Central memory CD8-positive, alpha-beta T cell (primary cell): Measurements from ENCODE around the gene PPP4R1.
A peak's percentile ranks its signal among the peaks of the same experiment; 100 is the strongest.

ENCODE experiments used
- ATAC-seq: fragments of 150-1000 bp; cut with Tn5 transposase; replicated peaks from 2 replicates; pipeline ENCODE4 v1.10.0; 2022; ENCODE audit warnings: mild to moderate bottlenecking, moderate FRiP score, moderate number of reproducible peaks; ENCODE audit not compliant: poor library complexity, severe bottlenecking; ENCODE audit errors: extremely low read depth
- DNase-seq, 2 donors: peaks; one replicate each; pipeline ENCODE4 v3.0.0; 2021; ENCODE audit warnings: low spot score in 2 of 2
- H3K27ac Mint-ChIP-seq: one replicate; pipeline ENCODE4 v1.8.0; 2022; ENCODE audit warnings: low read depth, mild to moderate bottlenecking, moderate library complexity, mixed read lengths
- H3K27me3 Mint-ChIP-seq: one replicate; pipeline ENCODE4 v1.8.0; 2022; ENCODE audit warnings: mixed read lengths
- H3K36me3 Mint-ChIP-seq: one replicate; pipeline ENCODE4 v1.8.0; 2022; ENCODE audit warnings: mild to moderate bottlenecking, moderate library complexity, mixed read lengths; ENCODE audit not compliant: insufficient read depth
- H3K4me1 Mint-ChIP-seq: one replicate; pipeline ENCODE4 v1.8.0; 2022; ENCODE audit warnings: mixed read lengths
- H3K4me3 Mint-ChIP-seq: one replicate; pipeline ENCODE4 v1.8.0; 2022; ENCODE audit warnings: mild to moderate bottlenecking, moderate library complexity, mixed read lengths
- H3K9me3 Mint-ChIP-seq: one replicate; pipeline ENCODE4 v1.8.0; 2022; ENCODE audit warnings: mixed read lengths

Gene PPP4R1

DNA sequence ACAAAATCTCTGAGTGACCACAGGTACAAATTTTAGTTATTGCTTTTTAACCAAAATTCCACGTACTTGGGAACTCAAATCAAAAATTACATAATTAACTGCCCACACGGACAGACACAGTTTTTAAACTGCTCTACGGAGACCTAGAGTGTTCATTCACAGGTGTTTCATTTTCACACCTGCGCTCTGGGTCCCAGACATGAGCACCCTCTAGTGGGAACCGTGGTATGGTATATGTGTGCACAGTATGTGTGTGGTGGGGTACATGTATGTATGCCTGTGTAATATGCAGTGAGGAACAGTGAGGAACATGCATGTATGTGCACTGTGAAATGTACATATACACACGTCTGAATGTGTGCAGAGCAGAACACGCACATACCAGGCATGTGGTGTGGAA lies 65.0 kb downstream of the PPP4R1 start:
- Mint-ChIP-seq H3K36me3 (peaks cover 47% of the 10 kb centered on the region), H3K9me3 (no peaks in the 10 kb centered on the region), H3K27ac (no peak overlapping the region), H3K4me3 (no peak overlapping the region), H3K27me3 (no peaks in the 10 kb centered on the region), H3K4me1 (no peaks in the 10 kb centered on the region)
- ATAC-seq (no peak), DNase-seq (no peak)

DNA sequence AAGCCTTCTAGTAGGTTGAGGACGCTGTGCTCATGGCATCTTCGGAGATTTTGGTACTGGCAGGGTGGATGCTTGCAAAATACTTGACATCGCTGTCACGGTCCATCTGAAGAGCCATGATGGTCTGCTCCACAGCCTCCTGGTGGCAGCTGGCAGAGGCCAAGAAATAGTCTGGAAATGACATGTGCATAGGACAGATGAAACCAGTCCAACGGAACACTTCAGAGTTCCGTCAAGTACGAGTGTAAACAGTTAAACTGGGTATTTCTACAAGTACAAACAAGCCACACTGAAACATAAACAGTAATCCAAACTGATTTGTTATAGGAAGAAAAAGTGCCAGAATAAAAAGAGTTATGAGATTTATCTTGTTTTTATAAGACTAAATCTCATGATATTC lies 66.6 kb downstream of the PPP4R1 start:
- no peak for ATAC-seq

DNA sequence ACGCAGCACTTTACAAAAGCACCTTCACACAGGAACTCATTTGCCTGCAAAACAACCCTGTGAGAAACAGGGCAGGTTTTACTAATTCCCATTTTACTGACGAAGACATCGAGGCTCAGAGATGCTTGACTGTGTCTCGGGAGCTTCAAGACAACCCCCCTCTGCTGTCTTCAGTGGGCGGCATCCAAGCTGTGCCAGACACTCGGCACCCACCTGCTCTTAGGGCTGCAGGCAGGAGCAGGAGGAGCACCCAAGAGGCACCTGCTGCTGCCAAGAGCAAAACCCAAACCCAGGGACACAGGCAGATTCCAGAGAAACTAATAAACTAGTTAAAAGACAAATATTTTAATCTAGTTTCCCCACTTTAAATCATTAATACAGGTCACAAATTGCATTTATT lies 67.9 kb downstream of the PPP4R1 start:
- DNase-seq (no peak), ATAC-seq (no peak)
- peaks cover 33% of the 10 kb centered on the region for H3K36me3 Mint-ChIP-seq
- H3K27me3 Mint-ChIP-seq: no peaks in the 10 kb centered on the region
- no peak overlapping the region for H3K27ac Mint-ChIP-seq
- H3K9me3 Mint-ChIP-seq: no peaks in the 10 kb centered on the region
- no peak overlapping the region for H3K4me3 Mint-ChIP-seq
- H3K4me1 Mint-ChIP-seq: no peaks in the 10 kb centered on the region

More for the DNA sequence above, 66.6 kb downstream of the PPP4R1 start:
- no peak overlapping the region for H3K4me3 Mint-ChIP-seq
- H3K36me3 Mint-ChIP-seq: peaks cover 34% of the 10 kb centered on the region
- no peaks in the 10 kb centered on the region for H3K27me3 Mint-ChIP-seq
- DNase-seq: no peak
- H3K4me1 Mint-ChIP-seq: no peaks in the 10 kb centered on the region
- no peak overlapping the region for H3K27ac Mint-ChIP-seq
- H3K9me3 Mint-ChIP-seq: no peaks in the 10 kb centered on the region

DNA sequence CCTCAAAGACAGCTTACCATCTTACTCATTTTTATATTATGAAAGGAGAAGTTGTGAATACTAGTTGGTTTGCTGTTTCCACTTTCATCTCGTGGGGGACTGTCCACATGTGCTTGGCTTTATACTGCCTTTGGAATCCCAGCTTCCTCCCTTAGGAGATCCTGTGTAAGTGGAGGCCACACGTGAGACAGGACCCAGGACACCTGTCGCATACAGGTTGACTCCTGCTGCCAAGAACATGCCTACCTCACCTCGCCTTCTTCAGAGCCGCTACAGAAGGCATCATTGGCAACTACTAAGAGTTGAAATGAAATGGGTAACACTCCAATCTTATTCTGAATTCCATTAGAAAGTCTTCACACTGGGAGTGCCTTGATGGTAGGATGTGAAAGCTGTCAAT lies 69.3 kb downstream of the PPP4R1 start:
- no peak overlapping the region for H3K27ac Mint-ChIP-seq
- ATAC-seq (no peak), DNase-seq (no peak)
- H3K9me3 Mint-ChIP-seq: no peaks in the 10 kb centered on the region
- H3K4me3 Mint-ChIP-seq: no peak overlapping the region
- no peaks in the 10 kb centered on the region for H3K4me1 Mint-ChIP-seq
- no peaks in the 10 kb centered on the region for H3K27me3 Mint-ChIP-seq
- H3K36me3 Mint-ChIP-seq: peaks cover 30% of the 10 kb centered on the region

DNA sequence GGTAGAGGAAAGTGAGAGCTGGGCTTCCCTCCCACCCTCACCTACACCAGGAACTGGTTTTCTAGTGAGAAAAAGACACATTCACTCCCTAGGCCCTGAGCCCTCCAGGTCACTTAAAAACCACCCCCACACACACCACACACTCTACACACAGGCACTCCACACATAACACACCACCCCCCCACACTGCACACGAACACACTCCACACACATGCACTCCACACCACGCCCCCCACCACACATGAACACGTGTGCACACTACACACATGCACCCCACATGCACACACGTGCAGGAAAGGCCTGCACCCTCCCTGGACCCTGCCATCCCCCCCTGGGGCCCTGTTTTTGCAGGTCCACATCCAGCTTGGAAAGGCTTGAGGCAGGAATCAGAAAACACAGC lies 71.4 kb downstream of the PPP4R1 start:
- no peaks in the 10 kb centered on the region for H3K9me3 Mint-ChIP-seq
- no peak overlapping the region for H3K4me3 Mint-ChIP-seq
- H3K27ac Mint-ChIP-seq: no peak overlapping the region
- no peaks in the 10 kb centered on the region for H3K4me1 Mint-ChIP-seq
- no peaks in the 10 kb centered on the region for H3K27me3 Mint-ChIP-seq
- ATAC-seq (no peak), DNase-seq (no peak)
- peaks cover 13% of the 10 kb centered on the region for H3K36me3 Mint-ChIP-seq

DNA sequence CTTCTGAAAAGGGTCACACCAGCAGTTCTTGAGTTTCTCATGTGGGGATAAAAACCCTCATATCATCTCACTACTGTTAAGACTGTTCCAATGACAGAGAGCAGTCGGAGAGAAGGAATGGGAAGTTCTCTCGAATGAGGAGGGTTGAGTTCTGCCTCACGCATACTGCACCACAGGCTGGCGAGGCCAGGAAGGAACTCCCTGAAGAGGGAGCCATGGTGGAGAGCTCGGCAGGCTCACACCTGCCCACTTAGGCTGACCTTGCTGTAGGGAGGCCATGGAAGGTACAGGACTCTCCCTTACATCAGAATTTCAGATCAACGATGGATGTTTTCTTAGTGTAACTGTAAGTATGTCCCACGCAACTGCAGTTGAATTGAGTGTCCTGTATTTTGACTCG lies 74.4 kb downstream of the PPP4R1 start:
- Mint-ChIP-seq H3K4me3 (no peak overlapping the region), H3K9me3 (no peaks in the 10 kb centered on the region), H3K36me3 (peaks cover 14% of the 10 kb centered on the region), H3K27ac (no peak overlapping the region), H3K27me3 (no peaks in the 10 kb centered on the region), H3K4me1 (no peaks in the 10 kb centered on the region)
- ATAC-seq: no peak
- DNase-seq: no peak

DNA sequence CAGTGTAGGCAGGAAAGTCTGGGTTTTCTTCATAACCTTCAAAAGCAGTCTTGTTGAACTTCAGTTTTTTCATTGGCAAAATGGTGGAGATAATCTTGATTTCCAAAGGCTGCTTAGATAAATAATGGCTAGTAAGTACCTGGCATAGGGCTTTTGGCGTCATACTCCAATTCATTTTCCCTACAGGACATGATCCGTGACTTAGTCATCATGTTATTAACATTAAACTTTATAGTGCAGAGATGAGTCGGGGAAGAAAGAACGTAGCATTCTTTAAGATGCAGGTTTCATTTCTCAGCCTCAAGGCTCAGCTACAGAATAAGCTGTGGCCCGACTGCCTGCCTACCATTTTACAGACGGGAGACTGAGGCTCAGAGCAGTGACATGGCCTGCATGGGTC lies 75.1 kb downstream of the PPP4R1 start:
- Mint-ChIP-seq H3K27me3 (no peaks in the 10 kb centered on the region), H3K36me3 (peaks cover 14% of the 10 kb centered on the region), H3K4me3 (no peak overlapping the region), H3K4me1 (no peaks in the 10 kb centered on the region), H3K27ac (no peak overlapping the region), H3K9me3 (no peaks in the 10 kb centered on the region)
- DNase-seq (no peak), ATAC-seq (no peak)

DNA sequence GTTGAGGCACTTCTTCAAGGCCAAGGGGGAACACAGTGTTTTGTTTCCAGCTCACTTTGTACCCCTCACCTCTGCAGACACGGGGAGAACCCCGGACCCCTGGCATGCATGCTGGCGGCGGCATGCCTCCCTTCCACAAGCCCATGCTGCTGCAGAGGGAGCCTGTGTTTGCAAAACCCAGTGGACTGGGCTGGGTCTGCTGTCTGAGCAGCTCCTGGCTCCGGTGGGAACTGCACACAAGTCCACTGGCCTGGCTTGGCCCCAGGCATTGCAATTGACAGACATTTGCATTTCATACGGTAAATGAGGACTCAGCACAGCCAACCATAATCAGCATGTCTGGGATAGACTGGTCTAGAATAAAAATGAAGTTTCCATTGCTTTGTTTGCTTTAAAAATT lies 76.7 kb downstream of the PPP4R1 start:
- no peak for DNase-seq
- peaks cover 14% of the 10 kb centered on the region for H3K36me3 Mint-ChIP-seq

DNA sequence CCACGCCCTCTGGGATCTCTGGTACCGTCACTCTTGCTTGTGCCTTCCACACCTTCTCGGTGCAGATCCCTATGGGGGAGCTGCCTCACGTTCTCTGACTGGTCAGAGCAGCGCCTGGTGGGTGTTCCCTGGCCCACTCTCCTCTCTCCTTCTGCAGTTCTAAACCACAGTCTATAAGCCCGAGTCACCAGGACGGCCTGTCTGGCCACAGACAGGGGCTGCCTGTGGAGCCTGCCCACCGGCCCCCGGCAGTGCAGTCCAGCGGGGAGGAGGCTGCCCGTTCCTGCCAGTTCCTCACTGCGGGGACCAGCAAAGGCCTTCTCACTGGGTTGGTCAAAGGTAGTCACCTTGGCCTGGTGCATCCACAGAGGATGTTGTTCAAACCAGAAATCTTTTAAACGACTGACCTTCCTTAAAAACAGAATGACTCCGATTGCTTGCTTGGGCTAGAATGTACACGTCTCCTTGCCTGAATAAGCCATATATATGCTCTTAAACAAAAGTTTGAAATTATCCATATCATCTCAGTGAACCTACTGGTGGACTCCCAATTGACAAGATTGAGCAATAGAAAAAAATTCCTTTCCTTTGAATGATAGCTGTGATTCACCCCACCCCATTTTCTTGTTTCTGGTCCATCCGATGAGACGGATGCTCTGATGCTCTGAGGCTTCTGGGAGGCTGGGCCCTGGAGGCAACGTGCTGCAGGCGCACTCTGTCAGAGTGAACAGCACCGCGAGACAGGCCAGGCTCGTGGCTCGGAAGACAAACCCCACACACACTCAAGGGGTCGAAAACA lies 77.8 kb downstream of the PPP4R1 start:
- H3K4me3 Mint-ChIP-seq: no peak overlapping the region
- peaks cover 14% of the 10 kb centered on the region for H3K36me3 Mint-ChIP-seq
- no peaks in the 10 kb centered on the region for H3K9me3 Mint-ChIP-seq
- no peaks in the 10 kb centered on the region for H3K27me3 Mint-ChIP-seq
- no peaks in the 10 kb centered on the region for H3K4me1 Mint-ChIP-seq
- no peak overlapping the region for H3K27ac Mint-ChIP-seq
- ATAC-seq: no peak
- DNase-seq: no peak

More for the DNA sequence above, 76.7 kb downstream of the PPP4R1 start:
- Mint-ChIP-seq H3K4me1 (no peaks in the 10 kb centered on the region), H3K9me3 (no peaks in the 10 kb centered on the region), H3K27me3 (no peaks in the 10 kb centered on the region), H3K4me3 (no peak overlapping the region), H3K27ac (no peak overlapping the region)
- no peak for ATAC-seq

DNA sequence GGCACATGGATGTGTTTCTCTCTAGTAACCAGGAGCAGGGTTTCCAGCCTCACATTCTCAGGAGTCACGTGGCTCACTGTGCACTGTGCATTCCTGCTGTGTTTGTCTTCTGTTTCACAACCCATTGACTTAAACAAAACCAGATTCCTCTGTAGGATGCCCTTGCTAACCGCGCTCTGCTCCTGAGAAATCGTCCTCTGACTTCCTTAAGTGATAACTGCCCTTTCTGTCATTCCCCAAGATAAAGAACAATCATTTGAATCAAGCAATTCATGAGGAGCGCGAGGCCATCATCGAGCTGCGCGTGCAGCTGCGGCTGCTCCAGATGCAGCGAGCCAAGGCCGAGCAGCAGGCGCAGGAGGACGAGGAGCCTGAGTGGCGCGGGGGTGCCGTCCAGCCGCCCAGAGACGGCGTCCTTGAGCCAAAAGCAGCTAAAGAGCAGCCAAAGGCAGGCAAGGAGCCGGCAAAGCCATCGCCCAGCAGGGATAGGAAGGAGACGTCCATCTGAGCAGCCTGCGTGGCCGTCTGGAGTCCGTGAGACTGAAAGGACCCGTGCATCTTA lies 78.8 kb downstream of the PPP4R1 start:
- Mint-ChIP-seq H3K4me1 (no peaks in the 10 kb centered on the region), H3K36me3 (peaks cover 16% of the 10 kb centered on the region), H3K4me3 (no peak overlapping the region), H3K27ac (no peak overlapping the region), H3K27me3 (no peaks in the 10 kb centered on the region), H3K9me3 (no peaks in the 10 kb centered on the region)
- DNase-seq: no peak
- no peak for ATAC-seq

DNA sequence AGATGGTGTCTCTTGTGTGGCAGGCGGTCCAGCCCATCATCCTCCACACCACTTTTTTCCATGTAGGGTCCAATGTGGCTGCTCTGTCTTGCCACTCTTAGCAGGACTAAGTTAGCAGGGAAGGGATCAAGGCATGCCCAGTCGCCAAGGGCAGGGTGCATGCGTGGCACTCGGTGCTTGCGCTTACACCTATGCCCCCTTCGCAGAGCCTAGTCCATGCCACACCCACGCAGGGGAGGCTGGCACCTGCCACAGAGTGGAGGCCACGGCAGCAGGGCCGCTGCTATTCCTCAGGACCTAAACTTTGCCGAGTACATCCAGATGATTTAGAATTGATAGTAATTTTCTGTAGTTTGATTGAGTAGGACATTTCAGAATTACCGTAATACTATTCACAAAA lies 79.5 kb downstream of the PPP4R1 start:
- H3K36me3 Mint-ChIP-seq: peaks cover 18% of the 10 kb centered on the region
- H3K4me1 Mint-ChIP-seq: no peaks in the 10 kb centered on the region
- no peak overlapping the region for H3K4me3 Mint-ChIP-seq
- H3K27me3 Mint-ChIP-seq: no peaks in the 10 kb centered on the region
- DNase-seq (no peak), ATAC-seq (no peak)
- no peaks in the 10 kb centered on the region for H3K9me3 Mint-ChIP-seq
- no peak overlapping the region for H3K27ac Mint-ChIP-seq

DNA sequence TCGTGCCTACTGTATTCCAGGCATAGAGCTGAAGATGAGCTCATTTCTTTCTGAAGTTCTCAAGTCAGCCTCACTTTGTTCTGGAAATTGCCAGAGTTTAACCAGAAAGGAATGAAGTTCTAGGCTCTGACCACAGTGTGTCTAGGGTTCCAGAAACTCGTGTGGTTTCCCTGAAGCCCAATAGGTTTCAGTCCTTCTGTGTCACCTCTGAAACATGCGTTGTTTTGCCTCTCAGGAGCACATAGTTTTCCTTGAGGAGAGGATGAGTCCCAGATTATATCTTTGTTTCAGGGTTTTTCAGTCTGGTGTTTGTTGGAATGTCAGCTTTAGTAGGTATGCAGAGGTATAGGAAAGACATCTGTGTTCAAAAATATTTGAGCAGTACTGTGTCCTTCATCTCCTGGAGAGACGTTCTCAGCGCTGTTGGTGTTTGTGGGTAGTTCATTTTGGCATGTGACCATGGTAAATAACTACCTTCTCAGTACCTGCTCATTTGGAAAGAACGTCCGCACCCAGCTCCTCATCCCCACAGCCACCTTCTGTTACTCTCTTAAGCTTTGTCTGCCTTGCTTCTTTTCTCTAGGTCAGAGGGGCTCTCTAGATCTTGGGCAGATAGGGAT lies 82.5 kb downstream of the PPP4R1 start:
- no peaks in the 10 kb centered on the region for H3K27me3 Mint-ChIP-seq
- H3K4me1 Mint-ChIP-seq: no peaks in the 10 kb centered on the region
- DNase-seq: no peak
- H3K36me3 Mint-ChIP-seq: peaks cover 26% of the 10 kb centered on the region
- H3K9me3 Mint-ChIP-seq: no peaks in the 10 kb centered on the region
- peak overlapping the region; percentile 32 for H3K27ac Mint-ChIP-seq
- ATAC-seq: no peak
- H3K4me3 Mint-ChIP-seq: no peak overlapping the region
